ENCODE results near the gene SYNJ2.

DNA sequence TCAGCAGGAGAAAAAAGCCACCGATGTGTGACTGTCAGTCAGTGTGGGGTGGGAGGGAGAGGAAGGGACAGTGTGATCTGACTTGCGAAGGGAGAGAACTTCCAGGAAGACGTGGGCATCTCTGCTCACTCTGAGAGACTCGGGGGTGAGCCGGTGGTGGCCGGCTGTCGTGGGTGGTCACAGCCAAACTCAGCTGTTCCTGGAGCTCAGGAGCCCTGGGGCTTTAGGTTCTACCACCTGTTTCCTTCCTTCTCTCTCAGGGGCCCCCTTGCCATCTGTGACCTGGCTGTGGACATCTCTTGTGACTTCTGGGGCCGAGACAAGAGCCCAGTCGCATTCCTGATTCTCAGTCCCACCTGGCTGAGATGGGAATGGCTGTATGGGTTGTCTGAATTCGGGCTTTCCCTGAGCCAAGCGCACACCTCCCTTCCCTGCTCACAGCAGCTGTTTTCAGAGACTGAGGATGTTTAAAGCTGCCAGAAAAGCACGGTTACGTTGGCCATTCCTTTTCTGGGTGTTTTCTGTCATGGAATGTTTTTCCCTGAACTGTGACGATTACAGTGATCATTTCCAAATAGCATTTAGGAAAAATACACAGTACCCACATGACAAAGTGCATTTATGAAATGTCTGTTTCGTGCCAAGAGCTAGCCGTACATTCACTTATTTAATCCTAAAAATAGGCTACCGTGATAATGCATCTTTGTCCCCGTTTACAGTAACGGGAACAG, 36.5 kb downstream of the SYNJ2 start:
- TF ChIP-seq CTCF (IDR thresholded peaks at IDR 0.05; ENCODE audit: low read length): no peak
- no peak for TF ChIP-seq EZH2 (IDR thresholded peaks at IDR 0.05; ENCODE audit: borderline replicate concordance, low read length)
